HepG2 (cell line): ENCODE measurements around the gene TSSK2. TPM values are rescaled to one million over a fixed set of nuclear protein-coding genes. Genes with fewer than 3 reads are reported as not detected.

ENCODE experiments used
- ATAC-seq: fragments of 200-7000 bp; cut with Tn5 transposase; 3 replicates; pipeline ENCODE4 v1.9.1; 2020; ENCODE audit warnings: mild to moderate bottlenecking, moderate library complexity
- BruUV-seq: library from RNA; stranded (reverse); fragments of 400-500 nt; replicated peaks from 2 replicates; lab custom pipeline; 2021; lab: Mats Ljungman, UMichigan
- CTCF ChIA-PET: fragments of 300-600 bp; formaldehyde crosslinking; extraction: SDS; loops from one replicate; lab custom pipeline; 2021; ENCODE audit warnings: low total read pairs, inconsistent platforms, low intra/inter-chr PET ratio; lab: Yijun Ruan, JAX
- POLR2A ChIA-PET: fragments of 350-600 bp; sonication (Branson Sonifier 250); formaldehyde crosslinking; loops from one replicate; lab custom pipeline; 2020; ENCODE audit warnings: antibody characterized with exemption, inconsistent platforms; lab: Yijun Ruan, JAX
- DNase-seq: peaks from one replicate; pipeline ENCODE4 v3.0.0-alpha.2; 2015; ENCODE audit warnings: low spot score
- FAIRE-seq: peaks from 3 replicates; lab custom pipeline; 2011; peaks lifted over from hg19 to GRCh38; lab: Jason Lieb, UNC
- H2AFZ ChIP-seq: one replicate; pipeline ENCODE4 v1.6.1; 2011; ENCODE audit warnings: low read length, inconsistent platforms
- H3K27ac ChIP-seq: fragments of 300-600 bp; 3 replicates; pipeline ENCODE4 v1.8.0; 2011; ENCODE audit warnings: mixed run types, mild to moderate bottlenecking, mixed read lengths, low read length, inconsistent platforms; ENCODE audit not compliant: insufficient read depth; ENCODE audit errors: extremely low read length
- H3K27me3 ChIP-seq, 2 experiments: fragments of 200-600 bp in 1 of 2; 2 replicates in 1 of 2; 3 replicates in 1 of 2; pipeline versions ENCODE4 v1.6.0 to v1.8.0; 2011; ENCODE audit warnings: low read length in 2 of 2, mild to moderate bottlenecking in 2 of 2, moderate library complexity in 2 of 2, inconsistent platforms in 1 of 2; ENCODE audit not compliant: insufficient read depth in 2 of 2, control insufficient read depth in 1 of 2
- H3K36me3 ChIP-seq, 2 experiments: fragments of 200-600 bp in 1 of 2; replicated peaks in 1 of 2; 2 replicates in 1 of 2; 3 replicates in 1 of 2; pipeline versions ENCODE4 v1.5.1 to v1.8.0; 2011; ENCODE audit warnings: low read length in 2 of 2, inconsistent platforms in 1 of 2; ENCODE audit not compliant: insufficient read depth in 2 of 2, control insufficient read depth in 1 of 2
- H3K4me1 ChIP-seq: 2 replicates; pipeline ENCODE4 v1.5.1; 2012; ENCODE audit warnings: low read length, inconsistent platforms; ENCODE audit not compliant: insufficient read depth
- H3K4me2 ChIP-seq: 2 replicates; pipeline ENCODE4 v1.6.0; 2011; ENCODE audit warnings: low read depth, low read length, inconsistent platforms
- H3K4me3 ChIP-seq, 3 experiments: fragments of 200-600 bp in 1 of 3; sonication (generic), shearing (Covaris generic) in 1 of 3; replicated peaks in 1 of 3; 2 replicates each; pipeline ENCODE4 v1.5.1; 2011 to 2016; ENCODE audit warnings: low read length in 3 of 3, inconsistent platforms in 2 of 3, low read depth in 2 of 3, mild to moderate bottlenecking in 2 of 3, control low read depth in 1 of 3, mixed read lengths in 1 of 3; ENCODE audit not compliant: insufficient read depth in 1 of 3
- H3K79me2 ChIP-seq: one replicate; pipeline ENCODE4 v1.6.1; 2011; ENCODE audit warnings: low read length, inconsistent platforms; ENCODE audit not compliant: insufficient read depth
- H3K9ac ChIP-seq: 2 replicates; pipeline ENCODE4 v1.6.0; 2011; ENCODE audit warnings: mild to moderate bottlenecking, low read depth, low read length, inconsistent platforms; ENCODE audit not compliant: insufficient read depth
- H3K9me3 ChIP-seq: 2 replicates; pipeline ENCODE4 v1.5.1; 2012; ENCODE audit warnings: mild to moderate bottlenecking, low read length
- H4K20me1 ChIP-seq: 2 replicates; pipeline ENCODE4 v1.6.0; 2011; ENCODE audit warnings: inconsistent platforms, mild to moderate bottlenecking, low read length, moderate library complexity; ENCODE audit not compliant: insufficient read depth
- ASH2L ChIP-seq: fragments of 300-600, 200-600 bp; sonication (generic); IDR thresholded peaks from 2 replicates; pipeline ENCODE4 v1.7.0; 2017; ENCODE audit warnings: low read depth, mild to moderate bottlenecking, moderate library complexity, mixed read lengths, low read length; ENCODE audit not compliant: insufficient read length
- ATM ChIP-seq: fragments of 450-650 bp; IDR thresholded peaks from 2 replicates; pipeline ENCODE4 v1.7.1; 2017; ENCODE audit warnings: mild to moderate bottlenecking, borderline replicate concordance
- ERF ChIP-seq: IDR thresholded peaks from 2 replicates; pipeline ENCODE4 v1.6.1; 2018; ENCODE audit warnings: missing biosample characterization, missing genetic modification reagents
- FOXA3 ChIP-seq: IDR thresholded peaks from 2 replicates; pipeline ENCODE4 v1.6.1; 2016; ENCODE audit warnings: missing genetic modification reagents, missing compliant biosample characterization
- GABPA ChIP-seq, 2 experiments: IDR thresholded peaks; 2 replicates each; pipeline ENCODE4 v1.6.1; 2011 to 2016; ENCODE audit warnings: low read depth in 2 of 2, low read length in 1 of 2, missing biosample characterization in 1 of 2, missing genetic modification characterization in 1 of 2
- HDAC6 ChIP-seq: fragments of 200-600 bp; sonication (generic); IDR thresholded peaks from 2 replicates; pipeline ENCODE4 v1.7.0; 2017; ENCODE audit warnings: mild to moderate bottlenecking, antibody characterized with exemption, low read length, low read depth
- JARID2 ChIP-seq: sonication (generic); formaldehyde crosslinking; IDR thresholded peaks from 2 replicates; pipeline ENCODE4 v1.8.1; 2023; ENCODE audit warnings: missing genetic modification reagents, inconsistent platforms; ENCODE audit not compliant: insufficient replicate concordance
- KAT8 ChIP-seq: IDR thresholded peaks from 2 replicates; pipeline ENCODE4 v1.6.1; 2016; ENCODE audit warnings: missing genetic modification reagents, missing compliant biosample characterization
- KLF16 ChIP-seq, 2 experiments: sonication (generic) in 1 of 2; formaldehyde crosslinking in 1 of 2; IDR thresholded peaks; 2 replicates each; pipeline versions ENCODE4 v1.6.1 to v1.8.0; 2016 to 2023; ENCODE audit warnings: missing genetic modification reagents in 2 of 2, missing compliant biosample characterization in 1 of 2
- KLF6 ChIP-seq: IDR thresholded peaks from 2 replicates; pipeline ENCODE4 v1.8.0; 2016; ENCODE audit warnings: missing biosample characterization, missing genetic modification reagents
- KMT2B ChIP-seq: IDR thresholded peaks from 2 replicates; pipeline ENCODE4 v1.6.1; 2016; ENCODE audit warnings: missing genetic modification reagents, missing compliant biosample characterization
- MAFF ChIP-seq: IDR thresholded peaks from 2 replicates; pipeline ENCODE4 v1.6.1; 2011; ENCODE audit warnings: low read depth, low read length, improper control_type of control experiment
- MED1 ChIP-seq: sonication (generic); formaldehyde crosslinking; IDR thresholded peaks from 2 replicates; pipeline ENCODE4 v1.4.0; 2020; ENCODE audit warnings: missing genetic modification reagents
- MIXL1 ChIP-seq: IDR thresholded peaks from 2 replicates; pipeline ENCODE4 v1.6.1; 2016
- NCOA2 ChIP-seq: sonication (generic); formaldehyde crosslinking; IDR thresholded peaks from 2 replicates; pipeline ENCODE4 v1.8.0; 2022; ENCODE audit warnings: inconsistent platforms
- RFX3 ChIP-seq: IDR thresholded peaks from 2 replicates; pipeline ENCODE4 v1.6.1; 2016; ENCODE audit warnings: missing biosample characterization, missing genetic modification reagents
- SAP130 ChIP-seq: IDR thresholded peaks from 2 replicates; pipeline ENCODE4 v1.6.1; 2016; ENCODE audit warnings: low read depth
- SIX1 ChIP-seq: sonication (generic); formaldehyde crosslinking; IDR thresholded peaks from 2 replicates; pipeline ENCODE4 v1.4.0; 2020; ENCODE audit warnings: missing genetic modification reagents, borderline replicate concordance
- SOX6 ChIP-seq, 2 experiments: fragments of 450-650 bp in 1 of 2; sonication (generic) in 1 of 2; formaldehyde crosslinking in 1 of 2; IDR thresholded peaks; 2 replicates each; pipeline versions ENCODE4 v1.4.0 to v1.6.1; 2017 to 2020; ENCODE audit warnings: antibody characterized with exemption in 1 of 2, mild to moderate bottlenecking in 1 of 2, missing genetic modification reagents in 1 of 2
- SP1 ChIP-seq, 2 experiments: fragments of 450-650 bp in 1 of 2; sonication (generic) in 1 of 2; formaldehyde crosslinking in 1 of 2; IDR thresholded peaks; 2 replicates each; pipeline versions ENCODE4 v1.4.0 to v1.6.1; 2016 to 2020; ENCODE audit warnings: missing genetic modification reagents in 1 of 2
- TBL1XR1 ChIP-seq: fragments of 150-350 bp; IDR thresholded peaks from 2 replicates; pipeline ENCODE4 v1.6.1; 2014; ENCODE audit warnings: borderline replicate concordance, low read length; ENCODE audit not compliant: partially characterized antibody
- ZKSCAN8 ChIP-seq: IDR thresholded peaks from 2 replicates; pipeline ENCODE4 v1.6.1; 2016; ENCODE audit warnings: borderline replicate concordance, missing genetic modification reagents, missing compliant biosample characterization
- WGBS: methylation state at CpG from one replicate; pipeline ENCODE4 v1.1.6; 2017; ENCODE audit warnings: low lambda C conversion rate; 5-methylcytosine and 5-hydroxymethylcytosine counted together
- in situ Hi-C: cut with HindIII; loops from 2 replicates; pipeline ENCODE4 v1.10.0; 2017; ENCODE audit warnings: low pct_unique_long_range_greater_than_20kb; ENCODE audit not compliant: extremely low pct_ligation_motif_present
- intact Hi-C: fragments of 100-400 bp; cut with micrococcal nuclease; formaldehyde crosslinking; loops from one replicate; pipeline ENCODE4 v1.10.0; 2022; ENCODE audit not compliant: unreplicated experiment
- polyA plus RNA-seq, 8 experiments: library from polyadenylated mRNA; depleted of rRNA in 3 of 8; stranded (reverse) in 7 of 8; unstranded in 1 of 8; fragments of >200 nt; fragmentation: Illumina TruSeq in 4 of 8; extraction: Trizol in 4 of 8; gene quantifications; 2 replicates each; pipeline versions ENCODE4 v1.2.1 to v1.2.3, GENCODE V29; 2011 to 2016; ENCODE audit warnings: low read depth in 4 of 8, missing spikeins in 1 of 8, mixed read lengths in 1 of 8; ENCODE audit not compliant: insufficient read depth in 1 of 8
- total RNA-seq, 5 experiments: library from RNA; depleted of rRNA; stranded (reverse); fragments of >200 nt; fragmentation: Illumina TruSeq; extraction: Trizol; gene quantifications; 2 replicates each; pipeline ENCODE4 v1.2.3, GENCODE V29; 2016; ENCODE audit warnings: low read depth in 1 of 5
- TF ChIP-seq, protein P1 (sequence below): sonication (generic); formaldehyde crosslinking; IDR thresholded peaks from 2 replicates; pipeline ENCODE4 v1.5.1; 2020; ENCODE audit warnings: missing genetic modification reagents, mild to moderate bottlenecking, borderline replicate concordance
- TF ChIP-seq, protein P2 (sequence below): IDR thresholded peaks from 2 replicates; pipeline ENCODE4 v1.6.1; 2016

Gene TSSK2
- total and polyA plus RNA-seq, 2 of the 13 experiments (the other 11 are each of a cell fraction or from before 2014, with no cell fraction given): not detected

DNA sequence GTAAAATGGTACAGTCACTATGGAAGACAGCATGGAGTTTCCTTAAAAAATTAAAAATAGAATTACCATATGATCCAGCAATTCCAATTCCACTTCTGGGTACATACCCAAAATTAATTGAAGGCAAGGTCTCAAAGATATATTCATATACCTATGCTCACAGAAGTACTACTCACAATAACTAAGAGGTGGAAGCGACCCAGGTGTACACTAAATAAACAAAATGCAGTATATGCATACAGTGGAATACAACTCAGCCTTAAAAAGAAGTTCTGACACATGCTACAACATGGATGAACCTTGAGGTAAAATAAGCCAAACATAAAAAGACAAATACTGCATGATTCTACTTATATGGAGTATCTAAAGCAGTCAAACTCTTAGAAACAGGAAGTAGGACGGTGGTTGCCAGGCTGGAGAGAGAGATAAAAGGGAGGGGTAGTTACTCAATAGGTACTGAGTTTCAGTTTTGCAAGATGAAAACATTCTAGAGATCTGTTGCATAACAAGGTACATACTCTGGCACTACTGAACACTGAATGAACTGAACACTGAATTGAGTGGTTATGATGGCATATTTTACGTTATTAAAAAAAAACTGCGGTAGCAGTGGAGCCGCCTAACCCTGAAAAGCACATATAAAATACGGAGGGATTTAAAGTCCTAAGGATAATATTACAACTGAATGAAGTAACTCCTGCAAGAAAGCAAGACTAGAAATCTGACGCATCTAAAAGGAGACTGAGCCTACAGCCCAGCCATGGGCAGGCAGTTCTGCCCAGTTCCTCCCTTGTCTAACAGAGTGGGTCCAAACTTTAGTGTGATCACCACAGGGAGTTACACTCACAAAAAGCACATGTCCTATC is 21.7 kb upstream of the TSSK2 start:
- DNase-seq (peak; percentile 79), ATAC-seq (peak; percentile 86), FAIRE-seq (peak; percentile 88)
- BruUV-seq: TSS peak; percentile 22
- Histone ChIP-seq H3K27ac (peak overlapping the region; percentile 42), H3K4me1 (peaks cover 18% of the 10 kb centered on the region), H3K36me3 (peaks cover 1 to 11% of the 10 kb centered on the region in 2 experiments), H3K79me2 (peaks cover 80% of the 10 kb centered on the region), H3K27me3 (no peaks in the 10 kb centered on the region; a peak in 1 of 5 replicates), H2AFZ (no peak overlapping the region), H3K4me2 (peak overlapping the region; percentile 46), H3K4me3 (no peak overlapping the region), H3K9ac (no peak overlapping the region), H3K9me3 (no peaks in the 10 kb centered on the region), H4K20me1 (peaks cover 46% of the 10 kb centered on the region)
- 31% methylated on average over 7 of the region's 7 CpGs for WGBS
- in situ Hi-C loops: no loop called here
- POLR2A ChIA-PET: interaction anchor here (1.0 kb wide), 1 partner anchor 12 kb away, joined by 4 read pairs; the partner anchor contains the start of gene DGCR2
- intact Hi-C loops: no loop called here
- CTCF ChIA-PET: no interaction called here
- TF ChIP-seq JARID2 (CRISPR knock-in tag) (no peak), FOXA3 (CRISPR knock-in tag) (peak; percentile 70), ERF (peak; percentile 63; the same call in 1 of the 2 replicates), TBL1XR1 (peak; percentile 24), GABPA (IDR thresholded peaks at IDR 0.05; ENCODE audit: low read depth, low read length) (no peak), GABPA (CRISPR knock-in tag; IDR thresholded peaks at IDR 0.05; ENCODE audit: low read depth) (peak; percentile 69), MAFF (no peak), KLF6 (CRISPR knock-in tag) (0 out of 2 replicates have a peak, but pooled peaks have one; percentile 41), SAP130 (peak; percentile 78), NCOA2 (CRISPR knock-in tag) (peak; percentile 33; the same call in 1 of the 2 replicates), ATM (peak; percentile 81; the same call in 1 of the 2 replicates), HDAC6 (no peak), ZKSCAN8 (CRISPR knock-in tag) (peak; percentile 60; the same call in 1 of the 2 replicates), SIX1 (CRISPR knock-in tag) (peak; percentile 75; the same call in 1 of the 2 replicates), SOX6 (IDR thresholded peaks at IDR 0.05) (no peak), SOX6 (CRISPR knock-in tag; IDR thresholded peaks at IDR 0.05) (peak; percentile 44), ASH2L (peak; percentile 40), KMT2B (CRISPR knock-in tag) (peak; percentile 48; the same call in 1 of the 2 replicates), MIXL1 (0 out of 2 replicates have a peak, but pooled peaks have one; percentile 50), KLF16 (CRISPR knock-in tag; IDR thresholded peaks at IDR 0.05) (peak in 1 of 2 experiments; percentile 74; a peak in 1 of 4 replicates), MED1 (CRISPR knock-in tag) (peak; percentile 65; the same call in 1 of the 2 replicates), RFX3 (CRISPR knock-in tag) (peak; percentile 33; the same call in 1 of the 2 replicates), SP1 (IDR thresholded peaks at IDR 0.05) (no peak), SP1 (CRISPR knock-in tag; IDR thresholded peaks at IDR 0.05) (no peak), KAT8 (0 out of 2 replicates have a peak, but pooled peaks have one; percentile 35)
- TF ChIP-seq, protein P1, sequence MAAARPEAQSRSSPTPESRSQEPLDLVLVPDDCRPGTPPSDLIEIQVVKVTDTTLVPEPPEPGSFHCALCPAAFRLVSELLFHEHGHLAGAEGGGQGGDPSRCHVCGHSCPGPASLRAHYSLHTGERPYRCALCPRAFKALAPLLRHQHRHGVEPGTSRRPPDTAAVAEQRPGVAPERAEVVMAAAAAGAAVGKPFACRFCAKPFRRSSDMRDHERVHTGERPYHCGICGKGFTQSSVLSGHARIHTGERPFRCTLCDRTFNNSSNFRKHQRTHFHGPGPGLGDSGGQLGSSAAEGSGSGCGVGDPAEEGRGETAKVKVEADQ (CRISPR knock-in tag): no peak
- TF ChIP-seq, protein P2, sequence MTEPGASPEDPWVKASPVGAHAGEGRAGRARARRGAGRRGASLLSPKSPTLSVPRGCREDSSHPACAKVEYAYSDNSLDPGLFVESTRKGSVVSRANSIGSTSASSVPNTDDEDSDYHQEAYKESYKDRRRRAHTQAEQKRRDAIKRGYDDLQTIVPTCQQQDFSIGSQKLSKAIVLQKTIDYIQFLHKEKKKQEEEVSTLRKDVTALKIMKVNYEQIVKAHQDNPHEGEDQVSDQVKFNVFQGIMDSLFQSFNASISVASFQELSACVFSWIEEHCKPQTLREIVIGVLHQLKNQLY (CRISPR knock-in tag): 0 out of 2 replicates have a peak, but pooled peaks have one; percentile 24
